CD14-positive monocyte (primary cell): ENCODE measurements around the gene CCDC12. TPM values are rescaled to one million over a fixed set of nuclear protein-coding genes. Genes with fewer than 3 reads are reported as not detected.
A peak's percentile ranks its signal among the peaks of the same experiment; 100 is the strongest.

Experiments used
- DNase-seq, 3 donors: peaks; one replicate each; pipeline ENCODE4 v3.0.0-alpha.2; 2011 to 2022
- H2AFZ ChIP-seq: 2 replicates; pipeline ENCODE4 v1.6.0; 2012; ENCODE audit warnings: mild to moderate bottlenecking, low read depth, low read length, inconsistent platforms; ENCODE audit not compliant: insufficient read depth, poor library complexity, severe bottlenecking
- H3K27ac ChIP-seq, 2 donors: 1 replicate in 1 of 2; 2 replicates in 1 of 2; pipeline ENCODE4 v1.5.1; 2012 to 2013; ENCODE audit warnings: low read length in 2 of 2, control low read depth in 1 of 2, inconsistent platforms in 1 of 2, low read depth in 1 of 2, mild to moderate bottlenecking in 1 of 2
- H3K27me3 ChIP-seq, 2 donors: one replicate each; pipeline versions ENCODE4 v1.6.0 to v1.6.1; 2011 to 2013; ENCODE audit warnings: low read length in 2 of 2; ENCODE audit not compliant: control insufficient read depth in 2 of 2, insufficient read depth in 2 of 2
- H3K36me3 ChIP-seq, 2 donors: replicated peaks in 1 of 2; 1 replicate in 1 of 2; 2 replicates in 1 of 2; pipeline versions ENCODE4 v1.5.1 to v1.6.1; 2012 to 2013; ENCODE audit warnings: low read length in 2 of 2, control low read depth in 1 of 2, inconsistent platforms in 1 of 2, mild to moderate bottlenecking in 1 of 2; ENCODE audit not compliant: insufficient read depth in 2 of 2, control insufficient read depth in 1 of 2
- H3K4me1 ChIP-seq, 2 donors: 1 replicate in 1 of 2; 2 replicates in 1 of 2; pipeline versions ENCODE4 v1.5.1 to v1.6.1; 2012 to 2013; ENCODE audit warnings: low read length in 2 of 2, control low read depth in 1 of 2, inconsistent platforms in 1 of 2, mild to moderate bottlenecking in 1 of 2, moderate library complexity in 1 of 2; ENCODE audit not compliant: insufficient read depth in 2 of 2, control insufficient read depth in 1 of 2
- H3K4me2 ChIP-seq: replicated peaks from 2 replicates; pipeline ENCODE3; 2012; ENCODE audit warnings: low read length, moderate library complexity, mild to moderate bottlenecking; ENCODE audit not compliant: poor library complexity, severe bottlenecking; ENCODE audit errors: extremely low read depth
- H3K4me3 ChIP-seq, 3 experiments: fragments of 200-600 bp in 1 of 3; sonication (generic) in 1 of 3; replicated peaks in 1 of 3; 1 replicate in 2 of 3; 2 replicates in 1 of 3; pipeline ENCODE4 v1.5.1; 2011 to 2013; ENCODE audit warnings: low read length in 3 of 3, mild to moderate bottlenecking in 3 of 3, control low read depth in 2 of 3, low read depth in 2 of 3, inconsistent platforms in 1 of 3, moderate library complexity in 1 of 3
- H3K79me2 ChIP-seq: 2 replicates; pipeline ENCODE4 v1.6.0; 2012; ENCODE audit warnings: mild to moderate bottlenecking, control low read depth, inconsistent platforms, low read length, moderate library complexity; ENCODE audit not compliant: insufficient read depth
- H3K9ac ChIP-seq: 2 replicates; pipeline ENCODE4 v1.6.0; 2017; ENCODE audit warnings: low read length, mild to moderate bottlenecking; ENCODE audit not compliant: insufficient read depth, poor library complexity, severe bottlenecking
- H3K9me3 ChIP-seq, 2 donors: replicated peaks in 1 of 2; 1 replicate in 1 of 2; 2 replicates in 1 of 2; pipeline versions ENCODE4 v1.5.1 to v1.6.1; 2012 to 2013; ENCODE audit warnings: low read length in 2 of 2, control low read depth in 1 of 2; ENCODE audit not compliant: control insufficient read depth in 1 of 2, insufficient read depth in 1 of 2
- H4K20me1 ChIP-seq: 2 replicates; pipeline ENCODE4 v1.6.0; 2012; ENCODE audit warnings: mild to moderate bottlenecking, low read length, control low read depth, moderate library complexity; ENCODE audit not compliant: insufficient read depth
- H3K27ac Mint-ChIP-seq, 7 donors: one replicate each; pipeline ENCODE4 v1.8.0; 2020; ENCODE audit warnings: mild to moderate bottlenecking in 7 of 7, mixed read lengths in 7 of 7, moderate library complexity in 6 of 7, inconsistent platforms in 2 of 7
- H3K27me3 Mint-ChIP-seq, 3 donors: one replicate each; pipeline ENCODE4 v1.8.0; 2021 to 2022; ENCODE audit warnings: low read depth in 3 of 3, mild to moderate bottlenecking in 3 of 3, mixed read lengths in 3 of 3, moderate library complexity in 3 of 3, inconsistent platforms in 1 of 3
- H3K36me3 Mint-ChIP-seq, 2 donors: one replicate each; pipeline ENCODE4 v1.8.0; 2020; ENCODE audit warnings: mixed read lengths in 2 of 2, inconsistent platforms in 1 of 2, mild to moderate bottlenecking in 1 of 2
- H3K4me1 Mint-ChIP-seq: one replicate; pipeline ENCODE4 v1.8.0; 2020; ENCODE audit warnings: mild to moderate bottlenecking, mixed read lengths
- H3K4me3 Mint-ChIP-seq, 2 donors: one replicate each; pipeline ENCODE4 v1.8.0; 2020; ENCODE audit warnings: mild to moderate bottlenecking in 2 of 2, mixed read lengths in 2 of 2, moderate library complexity in 1 of 2
- H3K9me3 Mint-ChIP-seq, 7 donors: one replicate each; pipeline ENCODE4 v1.8.0; 2020 to 2022; ENCODE audit warnings: mixed read lengths in 7 of 7, mild to moderate bottlenecking in 6 of 7, moderate library complexity in 6 of 7, inconsistent platforms in 2 of 7
- CTCF ChIP-seq: fragments of 200-600 bp; IDR thresholded peaks from one replicate; pipeline ENCODE4 v1.8.0; 2022; ENCODE audit warnings: antibody characterized with exemption, mild to moderate bottlenecking
- WGBS: methylation state at CpG from one replicate; pipeline ENCODE4 v1.1.5; 2013; ENCODE audit warnings: missing lambda C conversion rate; ENCODE audit not compliant: insufficient coverage; 5-methylcytosine and 5-hydroxymethylcytosine counted together
- intact Hi-C, 2 donors: fragments of 100-400 bp; cut with micrococcal nuclease; formaldehyde crosslinking; loops; one replicate each; pipeline versions ENCODE4 v1.15.0 to v1.15.1; 2023
- polyA plus RNA-seq, 3 donors: library from polyadenylated mRNA; depleted of rRNA in 1 of 3; unstranded in 2 of 3; stranded (reverse) in 1 of 3; fragments of 300-500 nt in 2 of 3; fragments of >200 nt in 1 of 3; fragmentation: Illumina TruSeq in 2 of 3; gene quantifications; 1 replicate in 2 of 3; 2 replicates in 1 of 3; pipeline ENCODE4 v1.2.3, GENCODE V29; 2012 to 2021

The CCDC12 gene
- polyA plus RNA-seq, 3 donors: 50.1 to 70.7 (median 55.8) TPM

GRCh38 chr3:46934498-46935167 is 41.9 kb downstream of the CCDC12 start:
- Histone ChIP-seq H3K4me3 (peak overlapping the region in 1 of 3 experiments; percentile 59), H3K36me3 (peaks cover 10 to 18% of the 10 kb centered on the region in 2 donors), H3K4me1 (peaks cover 100% of the 10 kb centered on the region in 2 donors), H2AFZ (no peak overlapping the region), H3K4me2 (peak overlapping the region; percentile 63), H3K9me3 (no peaks in the 10 kb centered on the region), H3K9ac (no peak overlapping the region), H4K20me1 (peaks cover 8% of the 10 kb centered on the region), H3K27ac (peak overlapping the region; percentile 81 to 85), H3K79me2 (peaks cover 90% of the 10 kb centered on the region), H3K27me3 (no peaks in the 10 kb centered on the region)
- H3K4me1 Mint-ChIP-seq: peaks cover 96% of the 10 kb centered on the region
- intact Hi-C loops: loop anchor here in 1 of 2 donors (5.0 kb wide), 1 partner anchor 43 kb away; the partner anchor contains the start of genes CCDC12 and NBEAL2
- no peak overlapping the region for H3K4me3 Mint-ChIP-seq
- no peaks in the 10 kb centered on the region for H3K27me3 Mint-ChIP-seq
- peak in 1 of 3 donors; percentile 30 for DNase-seq
- TF ChIP-seq CTCF: no peak
- 52% methylated on average over 6 of the region's 8 CpGs for WGBS
- H3K27ac Mint-ChIP-seq: peak overlapping the region; percentile 92 to 97 (median 95)
- no peaks in the 10 kb centered on the region for H3K9me3 Mint-ChIP-seq
- peaks cover 31 to 46% of the 10 kb centered on the region in 2 donors for H3K36me3 Mint-ChIP-seq

- Mint-ChIP-seq H3K27me3 (no peaks in the 10 kb centered on the region), H3K27ac (peak overlapping the region in 6 of 7 donors; percentile 45 to 97 (median 93)), H3K9me3 (no peaks in the 10 kb centered on the region), H3K4me3 (no peak overlapping the region), H3K36me3 (peaks cover 27 to 46% of the 10 kb centered on the region in 2 donors), H3K4me1 (peaks cover 96% of the 10 kb centered on the region)
- Histone ChIP-seq H3K4me2 (peak overlapping the region; percentile 63), H3K4me1 (peaks cover 100% of the 10 kb centered on the region in 2 donors), H3K79me2 (peaks cover 90% of the 10 kb centered on the region), H3K27ac (peak overlapping the region; percentile 81 to 85), H4K20me1 (peaks cover 3% of the 10 kb centered on the region), H2AFZ (no peak overlapping the region), H3K36me3 (peaks cover 10 to 18% of the 10 kb centered on the region in 2 donors), H3K9ac (no peak overlapping the region), H3K27me3 (no peaks in the 10 kb centered on the region), H3K4me3 (peak overlapping the region in 1 of 3 experiments; percentile 59), H3K9me3 (no peaks in the 10 kb centered on the region)
- TF ChIP-seq CTCF: no peak
- intact Hi-C loops: loop anchor here in 1 of 2 donors (5.0 kb wide), 1 partner anchor 43 kb away; the partner anchor contains the start of genes CCDC12 and NBEAL2
- DNase-seq: no peak
- WGBS: no CpG with 5 or more reads among the region's 2 CpGs
These were observed 42.5 kb downstream of the CCDC12 start for GRCh38 chr3:46934072-46934471.
